Measurements from ENCODE around the gene DPH5. TPM values are rescaled to one million over a fixed set of nuclear protein-coding genes. Genes with fewer than 3 reads are reported as not detected.

DPH5 gene
- total RNA-seq, 4 donors from 2014 or later: 12.5 to 18.1 (median 15.1) TPM

- TF ChIP-seq POLR2A (IDR thresholded peaks at IDR 0.05; ENCODE audit: low read depth) (no peak), POLR2AphosphoS5 (IDR thresholded peaks at IDR 0.05) (no peak), EP300 (IDR thresholded peaks at IDR 0.05) (no peak)
- TF ChIP-seq, protein P1, sequence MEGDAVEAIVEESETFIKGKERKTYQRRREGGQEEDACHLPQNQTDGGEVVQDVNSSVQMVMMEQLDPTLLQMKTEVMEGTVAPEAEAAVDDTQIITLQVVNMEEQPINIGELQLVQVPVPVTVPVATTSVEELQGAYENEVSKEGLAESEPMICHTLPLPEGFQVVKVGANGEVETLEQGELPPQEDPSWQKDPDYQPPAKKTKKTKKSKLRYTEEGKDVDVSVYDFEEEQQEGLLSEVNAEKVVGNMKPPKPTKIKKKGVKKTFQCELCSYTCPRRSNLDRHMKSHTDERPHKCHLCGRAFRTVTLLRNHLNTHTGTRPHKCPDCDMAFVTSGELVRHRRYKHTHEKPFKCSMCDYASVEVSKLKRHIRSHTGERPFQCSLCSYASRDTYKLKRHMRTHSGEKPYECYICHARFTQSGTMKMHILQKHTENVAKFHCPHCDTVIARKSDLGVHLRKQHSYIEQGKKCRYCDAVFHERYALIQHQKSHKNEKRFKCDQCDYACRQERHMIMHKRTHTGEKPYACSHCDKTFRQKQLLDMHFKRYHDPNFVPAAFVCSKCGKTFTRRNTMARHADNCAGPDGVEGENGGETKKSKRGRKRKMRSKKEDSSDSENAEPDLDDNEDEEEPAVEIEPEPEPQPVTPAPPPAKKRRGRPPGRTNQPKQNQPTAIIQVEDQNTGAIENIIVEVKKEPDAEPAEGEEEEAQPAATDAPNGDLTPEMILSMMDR (IDR thresholded peaks at IDR 0.05): no peak
- intact Hi-C loops (cut with DNase I): loop anchor here (5.0 kb wide), 1 partner anchor 208 kb away; the partner anchor contains the start of gene S1PR1
- no peak overlapping the region for H3K27ac ChIP-seq (replicated peaks in 1 of 4)
- no peak overlapping the region for H3K4me3 ChIP-seq
- H3K27me3 ChIP-seq: no peaks in the 10 kb centered on the region
- H3K36me3 ChIP-seq: no peaks in the 10 kb centered on the region
- no peaks in the 10 kb centered on the region for H3K9me3 ChIP-seq
- peaks cover 13 to 27% (median 18%) of the 10 kb centered on the region in 4 donors for H3K4me1 ChIP-seq
- 87% methylated on average over 1 of the region's 1 CpG for WGBS
- no peak for DNase-seq (ENCODE audit: extremely low spot score)
These were observed 3.6 kb upstream of the DPH5 start for GRCh38 chr1:101029184-101029583.

- Histone ChIP-seq H3K27ac (replicated peaks in 1 of 4) (no peak overlapping the region), H3K36me3 (no peaks in the 10 kb centered on the region), H3K4me1 (peaks cover 13 to 27% (median 21%) of the 10 kb centered on the region in 4 donors), H3K27me3 (no peaks in the 10 kb centered on the region), H3K4me3 (no peak overlapping the region), H3K9me3 (no peaks in the 10 kb centered on the region)
- 75% methylated on average over 2 of the region's 2 CpGs for WGBS
- TF ChIP-seq POLR2A (IDR thresholded peaks at IDR 0.05; ENCODE audit: low read depth): no peak
- TF ChIP-seq EP300 (IDR thresholded peaks at IDR 0.05): no peak
- no peak for TF ChIP-seq POLR2AphosphoS5 (IDR thresholded peaks at IDR 0.05)
- TF ChIP-seq, protein P1 (IDR thresholded peaks at IDR 0.05): no peak
- no peak for DNase-seq (ENCODE audit: extremely low spot score)
- intact Hi-C loops (cut with DNase I): loop anchor here (5.0 kb wide), 1 partner anchor 209 kb away; the partner anchor contains the start of gene S1PR1
These were observed 2.9 kb upstream of the DPH5 start for GRCh38 chr1:101028466-101028865.

GRCh38 chr1:101027194-101027772 is 1.7 kb upstream of the DPH5 start:
- intact Hi-C loops (cut with DNase I): loop anchor here (5.0 kb wide), 1 partner anchor 210 kb away; the partner anchor contains the start of gene S1PR1
- WGBS: 94% methylated on average over 6 of the region's 6 CpGs
- Histone ChIP-seq H3K27me3 (no peaks in the 10 kb centered on the region), H3K36me3 (peaks cover 0 to 6% (median 0%) of the 10 kb centered on the region in 4 donors), H3K27ac (replicated peaks in 1 of 4) (no peak overlapping the region), H3K4me3 (no peak overlapping the region), H3K9me3 (no peaks in the 10 kb centered on the region), H3K4me1 (peaks cover 13 to 27% (median 22%) of the 10 kb centered on the region in 4 donors)
- no peak for DNase-seq (ENCODE audit: extremely low spot score)
- TF ChIP-seq POLR2A (IDR thresholded peaks at IDR 0.05; ENCODE audit: low read depth) (no peak), EP300 (IDR thresholded peaks at IDR 0.05) (no peak), POLR2AphosphoS5 (IDR thresholded peaks at IDR 0.05) (no peak)
- TF ChIP-seq, protein P1 (IDR thresholded peaks at IDR 0.05): no peak

DNA sequence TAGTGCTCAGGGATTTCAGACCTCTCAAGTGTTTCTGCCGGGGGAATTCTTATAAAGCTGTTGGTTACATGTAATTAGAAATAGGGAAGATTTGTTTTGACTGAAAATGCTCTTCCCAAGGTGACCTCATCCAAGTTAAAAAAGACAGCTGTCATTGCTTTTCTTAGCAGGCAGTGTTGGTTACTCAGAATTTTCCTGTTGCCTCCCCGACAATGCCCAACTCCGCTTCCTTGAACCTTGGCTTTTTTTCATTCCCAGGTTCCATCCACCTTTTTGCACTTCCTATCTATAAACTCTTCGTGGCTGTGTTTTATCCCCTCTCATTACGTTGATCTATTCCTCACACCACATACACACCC is 825 bp upstream of the DPH5 start:
- peaks cover 0 to 7% (median 0%) of the 10 kb centered on the region in 4 donors for H3K36me3 ChIP-seq
- 55% methylated on average over 5 of the region's 5 CpGs for WGBS
- no peaks in the 10 kb centered on the region for H3K9me3 ChIP-seq
- no peaks in the 10 kb centered on the region for H3K27me3 ChIP-seq
- H3K27ac ChIP-seq (replicated peaks in 1 of 4): peak overlapping the region; percentile 80 to 88 (median 86)
- TF ChIP-seq POLR2AphosphoS5 (IDR thresholded peaks at IDR 0.05) (no peak), POLR2A (IDR thresholded peaks at IDR 0.05; ENCODE audit: low read depth) (no peak), EP300 (IDR thresholded peaks at IDR 0.05) (no peak)
- TF ChIP-seq, protein P1 (IDR thresholded peaks at IDR 0.05): no peak
- intact Hi-C loops (cut with DNase I): loop anchor here (5.0 kb wide), 1 partner anchor 211 kb away; the partner anchor contains the start of gene S1PR1
- DNase-seq (ENCODE audit: extremely low spot score): no peak
- peaks cover 13 to 27% (median 22%) of the 10 kb centered on the region in 4 donors for H3K4me1 ChIP-seq
- H3K4me3 ChIP-seq: peak overlapping the region; percentile 69 to 84 (median 72)

Measured in esophagus muscularis mucosa (tissue), 4 donors.